ENCODE data around the gene GHSR.

Gene GHSR

GRCh38 chr3:172442606-172443005 lies 5.7 kb downstream of the GHSR start:
- TF ChIP-seq, protein P1, sequence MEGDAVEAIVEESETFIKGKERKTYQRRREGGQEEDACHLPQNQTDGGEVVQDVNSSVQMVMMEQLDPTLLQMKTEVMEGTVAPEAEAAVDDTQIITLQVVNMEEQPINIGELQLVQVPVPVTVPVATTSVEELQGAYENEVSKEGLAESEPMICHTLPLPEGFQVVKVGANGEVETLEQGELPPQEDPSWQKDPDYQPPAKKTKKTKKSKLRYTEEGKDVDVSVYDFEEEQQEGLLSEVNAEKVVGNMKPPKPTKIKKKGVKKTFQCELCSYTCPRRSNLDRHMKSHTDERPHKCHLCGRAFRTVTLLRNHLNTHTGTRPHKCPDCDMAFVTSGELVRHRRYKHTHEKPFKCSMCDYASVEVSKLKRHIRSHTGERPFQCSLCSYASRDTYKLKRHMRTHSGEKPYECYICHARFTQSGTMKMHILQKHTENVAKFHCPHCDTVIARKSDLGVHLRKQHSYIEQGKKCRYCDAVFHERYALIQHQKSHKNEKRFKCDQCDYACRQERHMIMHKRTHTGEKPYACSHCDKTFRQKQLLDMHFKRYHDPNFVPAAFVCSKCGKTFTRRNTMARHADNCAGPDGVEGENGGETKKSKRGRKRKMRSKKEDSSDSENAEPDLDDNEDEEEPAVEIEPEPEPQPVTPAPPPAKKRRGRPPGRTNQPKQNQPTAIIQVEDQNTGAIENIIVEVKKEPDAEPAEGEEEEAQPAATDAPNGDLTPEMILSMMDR (IDR thresholded peaks at IDR 0.05; ENCODE audit: low read length, missing control alignments) = no peak
- no peak for DNase-seq (ENCODE audit: low read depth)
- no peak overlapping the region for H3K4me3 ChIP-seq (replicated peaks; ENCODE audit: low read depth, low read length)

DNA sequence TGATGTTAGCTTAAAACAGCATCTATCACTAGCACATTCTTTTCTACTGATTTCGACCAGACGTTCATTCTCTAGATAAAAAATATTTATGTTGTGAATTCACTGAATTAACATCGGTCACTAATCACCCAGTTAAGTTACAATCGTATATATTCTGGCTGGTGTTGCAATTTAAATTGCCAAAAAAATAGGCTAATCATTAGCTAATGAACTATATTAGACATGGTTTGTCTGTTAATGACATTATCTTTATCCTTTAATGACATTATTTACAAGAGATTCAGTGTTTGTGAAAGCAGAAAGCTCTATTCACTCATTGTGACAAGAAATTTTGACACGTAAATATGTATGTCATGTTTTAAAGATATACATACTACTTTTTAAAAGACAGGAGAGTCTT lies 6.7 kb downstream of the GHSR start:
- DNase-seq (ENCODE audit: low read depth) = no peak
- H3K4me3 ChIP-seq (replicated peaks; ENCODE audit: low read depth, low read length) = no peak overlapping the region
- TF ChIP-seq, protein P1 (IDR thresholded peaks at IDR 0.05; ENCODE audit: low read length, missing control alignments) = no peak

DNA sequence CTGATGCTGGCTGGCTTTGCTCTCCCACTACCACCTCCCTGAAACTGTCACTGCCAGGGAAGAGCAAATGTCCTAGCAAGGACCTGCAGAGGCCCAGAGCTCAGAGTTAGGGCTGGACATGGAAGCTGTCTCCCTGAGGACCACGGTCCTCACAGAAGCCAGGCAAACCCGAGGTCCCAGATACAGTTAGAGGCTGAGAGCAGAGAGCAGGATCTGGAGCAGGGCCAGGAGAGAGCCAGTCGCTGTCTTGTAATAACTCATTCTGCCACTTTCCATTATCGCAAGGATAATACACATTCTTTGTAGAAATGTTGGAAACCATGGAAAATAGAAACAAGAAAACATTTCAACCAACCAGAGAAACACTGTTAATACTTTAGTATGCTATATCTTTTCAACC lies 10.1 kb downstream of the GHSR start:
- no peak for DNase-seq (ENCODE audit: low read depth)
- TF ChIP-seq, protein P1 (IDR thresholded peaks at IDR 0.05; ENCODE audit: low read length, missing control alignments) = no peak
- H3K4me3 ChIP-seq (replicated peaks; ENCODE audit: low read depth, low read length) = no peak overlapping the region

- no peak for DNase-seq (ENCODE audit: low read depth)
- TF ChIP-seq, protein P1 (IDR thresholded peaks at IDR 0.05; ENCODE audit: low read length, missing control alignments) = no peak
- H3K4me3 ChIP-seq (replicated peaks; ENCODE audit: low read depth, low read length) = no peak overlapping the region
Measured at GRCh38 chr3:172437713-172438112, 10.5 kb downstream of the GHSR start.

DNA sequence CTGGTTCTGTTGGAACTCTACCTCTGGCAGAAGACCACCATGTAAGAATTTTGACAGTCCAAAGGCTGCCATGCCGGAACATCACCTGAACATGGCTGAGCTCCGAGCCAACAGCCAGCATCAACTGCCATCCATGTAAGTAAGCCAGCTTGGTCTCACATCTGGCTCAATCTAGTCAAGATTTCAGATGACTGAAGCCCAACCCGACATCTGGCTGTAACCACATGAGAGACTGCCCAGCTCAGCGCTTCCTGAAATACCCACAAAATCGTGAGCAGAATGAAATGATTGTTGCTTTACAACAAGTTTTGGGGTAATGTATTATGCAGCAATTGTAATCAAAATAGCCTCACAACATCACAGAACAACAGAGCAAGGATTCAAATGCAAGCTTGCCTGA lies 32.9 kb downstream of the GHSR start:
- TF ChIP-seq, protein P1 (IDR thresholded peaks at IDR 0.05; ENCODE audit: low read length, missing control alignments) = no peak
- DNase-seq (ENCODE audit: low read depth) = no peak
- no peak overlapping the region for H3K4me3 ChIP-seq (replicated peaks; ENCODE audit: low read depth, low read length)

DNA sequence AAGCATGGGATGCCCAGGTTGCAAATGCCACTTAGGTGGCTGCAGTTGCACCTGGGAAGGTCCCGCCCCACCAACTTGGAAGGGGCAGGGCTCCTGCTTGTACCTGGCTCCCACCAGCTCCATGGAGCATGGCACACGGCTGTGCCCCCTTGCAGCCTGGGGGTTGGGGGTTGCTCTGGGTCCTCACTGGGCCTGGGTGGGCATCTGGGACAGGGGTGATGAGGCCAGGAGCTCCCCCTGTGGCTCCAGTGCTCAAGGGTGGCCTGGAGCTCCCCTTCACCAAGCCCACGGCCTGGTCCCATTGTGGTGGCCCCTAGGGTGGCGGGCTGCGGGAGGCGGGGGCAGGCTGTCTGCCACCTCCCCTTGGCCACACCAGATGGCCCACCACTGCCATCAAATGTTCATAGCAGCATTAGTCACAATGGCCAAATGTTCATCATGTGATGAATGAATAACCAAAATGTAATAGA lies 36.7 kb downstream of the GHSR start:
- TF ChIP-seq, protein P1 (IDR thresholded peaks at IDR 0.05; ENCODE audit: low read length, missing control alignments) = no peak
- DNase-seq (ENCODE audit: low read depth) = no peak
- H3K4me3 ChIP-seq (replicated peaks; ENCODE audit: low read depth, low read length) = no peak overlapping the region

GRCh38 chr3:172410702-172411477 lies 37.4 kb downstream of the GHSR start:
- TF ChIP-seq, protein P1 (IDR thresholded peaks at IDR 0.05; ENCODE audit: low read length, missing control alignments) = no peak
- DNase-seq (ENCODE audit: low read depth) = no peak
- no peak overlapping the region for H3K4me3 ChIP-seq (replicated peaks; ENCODE audit: low read depth, low read length)

All from fibroblast of pulmonary artery (primary cell).